Measurements from ENCODE around the gene BRD4. TPM values are rescaled to one million over a fixed set of nuclear protein-coding genes. Genes with fewer than 3 reads are reported as not detected.

BRD4 gene
- total and polyA plus RNA-seq, 2 of the 13 experiments (the other 11 are each of a cell fraction or from before 2014, with no cell fraction given) = 10.5 to 11.4 TPM

- TF ChIP-seq TAF15 (IDR thresholded peaks at IDR 0.05; ENCODE audit: low read depth, low read length, poor library complexity, severe bottlenecking) (no peak), ZNF224 (CRISPR knock-in tag; IDR thresholded peaks at IDR 0.05) (no peak), EP300 (IDR thresholded peaks at IDR 0.05; ENCODE audit: low read depth in 2 of 2, low read length in 2 of 2) (no peak), EP300 (CRISPR knock-in tag; IDR thresholded peaks at IDR 0.05; ENCODE audit: borderline replicate concordance) (no peak), HNRNPLL (IDR thresholded peaks at IDR 0.05; ENCODE audit: low read depth, low read length, poor library complexity, severe bottlenecking) (peak; percentile 23), MEIS2 (CRISPR knock-in tag; IDR thresholded peaks at IDR 0.05) (no peak), GPN1 (CRISPR knock-in tag; IDR thresholded peaks at IDR 0.05; ENCODE audit: borderline replicate concordance) (no peak), ZNF800 (CRISPR knock-in tag; IDR thresholded peaks at IDR 0.05) (no peak), POGZ (CRISPR knock-in tag; IDR thresholded peaks at IDR 0.05) (0 out of 2 replicates have a peak, but pooled peaks have one; percentile 16), ZNF10 (CRISPR knock-in tag; IDR thresholded peaks at IDR 0.05; ENCODE audit: borderline replicate concordance, low read depth) (no peak), ZEB1 (IDR thresholded peaks at IDR 0.05; ENCODE audit: insufficient replicate concordance, low read depth) (no peak), ZNF256 (CRISPR knock-in tag; conservative IDR thresholded peaks at IDR 0.05) (no peak), YY1 (IDR thresholded peaks at IDR 0.05; ENCODE audit: insufficient read depth, insufficient replicate concordance, low read depth, low read length) (no peak), GTF2F1 (IDR thresholded peaks at IDR 0.05; ENCODE audit: low read length) (no peak), ZNF230 (CRISPR knock-in tag; IDR thresholded peaks at IDR 0.05) (no peak), ZNF205 (CRISPR knock-in tag; IDR thresholded peaks at IDR 0.05) (no peak), ZNF576 (CRISPR knock-in tag; IDR thresholded peaks at IDR 0.05) (no peak), ZFP91 (CRISPR knock-in tag; IDR thresholded peaks at IDR 0.05; ENCODE audit: borderline replicate concordance) (no peak), SAP130 (CRISPR knock-in tag; IDR thresholded peaks at IDR 0.05; ENCODE audit: low read depth) (peak; percentile 85), REXO4 (CRISPR knock-in tag; IDR thresholded peaks at IDR 0.05; ENCODE audit: borderline replicate concordance) (no peak), ARID4A (CRISPR knock-in tag; IDR thresholded peaks at IDR 0.05; ENCODE audit: borderline replicate concordance) (peak; percentile 55; the same call in 1 of the 2 replicates)
These were observed 109.3 kb downstream of the BRD4 start (continued) for GRCh38 chr19:15222738-15223648.
